GM23248 (cell line): ENCODE data around the gene RAF1.

Experiments used
- EZH2 ChIP-seq: fragments of 200-600 bp; sonication (generic); IDR thresholded peaks from 2 replicates; pipeline ENCODE4 v1.6.1; 2018; ENCODE audit warnings: antibody characterized with exemption, mild to moderate bottlenecking; ENCODE audit not compliant: insufficient read depth, poor library complexity, severe bottlenecking
- EZH2phosphoT487 ChIP-seq: fragments of 200-600 bp; sonication (generic); IDR thresholded peaks from 2 replicates; pipeline ENCODE4 v1.6.1; 2018; ENCODE audit warnings: antibody characterized with exemption, moderate library complexity, mild to moderate bottlenecking, low read depth; ENCODE audit not compliant: insufficient read depth

DNA sequence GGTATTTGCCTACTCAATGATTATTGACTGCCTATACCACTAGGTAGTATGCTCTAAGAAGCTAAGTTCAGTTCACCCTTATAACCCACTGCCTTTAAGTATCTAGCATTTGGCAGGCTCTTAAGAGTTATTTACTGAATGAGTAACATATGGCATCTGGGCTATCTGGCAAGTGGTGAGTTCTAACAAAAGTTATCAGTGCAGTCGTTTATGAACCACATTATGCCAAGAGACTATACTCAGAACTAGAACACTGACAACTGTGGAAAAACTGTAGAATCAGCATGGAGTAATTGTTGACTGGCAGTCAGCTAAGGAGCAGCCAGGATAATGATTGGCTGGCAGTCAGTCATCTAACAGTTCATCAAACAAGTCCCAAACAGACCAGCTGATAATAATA, 25.8 kb downstream of the RAF1 start:
- TF ChIP-seq EZH2 (no peak), EZH2phosphoT487 (no peak)
